T-cell (primary cell): ENCODE measurements around the gene MYO5C. TPM values are rescaled to one million over a fixed set of nuclear protein-coding genes. Genes with fewer than 3 reads are reported as not detected.

ENCODE experiments used
- ATAC-seq, 4 experiments: fragments of 200-7000 bp in 3 of 4; fragments of 150-1000 bp in 1 of 4; cut with Tn5 transposase; replicated peaks in 1 of 4; 1 replicate in 3 of 4; 2 replicates in 1 of 4; pipeline ENCODE4 v1.10.0; 2021; ENCODE audit warnings: moderate library complexity in 3 of 4, mild to moderate bottlenecking in 2 of 4, moderate number of reproducible peaks in 1 of 4
- CTCF ChIA-PET, 2 donors: fragments of 300-600 bp; sonication (Branson Sonifier 250); formaldehyde crosslinking; loops; one replicate each; lab custom pipeline; 2022; ENCODE audit warnings: antibody characterized with exemption in 2 of 2; lab: Charles Lee
- POLR2A ChIA-PET, 2 donors: fragments of 300-600 bp; sonication (Branson Sonifier 250); formaldehyde crosslinking; loops; one replicate each; lab custom pipeline; 2022; ENCODE audit warnings: antibody characterized with exemption in 2 of 2; lab: Charles Lee
- DNase-seq, 35 experiments: peaks; one replicate each; pipeline versions ENCODE4 v3.0.0 to v3.0.0-alpha.2; 2013 to 2023
- H3K27ac ChIP-seq: one replicate; pipeline ENCODE4 v1.5.1; 2013; ENCODE audit warnings: low read length
- H3K27me3 ChIP-seq, 2 experiments: replicated peaks in 1 of 2; 1 replicate in 1 of 2; 2 replicates in 1 of 2; pipeline versions ENCODE4 v1.6.1 to v1.7.0; 2013; ENCODE audit warnings: low read length in 1 of 2, mixed read lengths in 1 of 2; ENCODE audit not compliant: control insufficient read depth in 2 of 2, insufficient read depth in 2 of 2; ENCODE audit errors: extremely low read depth in 1 of 2
- H3K36me3 ChIP-seq, 2 donors: 1 replicate in 1 of 2; 2 replicates in 1 of 2; pipeline versions ENCODE4 v1.6.1 to v1.7.0; 2013; ENCODE audit warnings: low read length in 1 of 2; ENCODE audit not compliant: control insufficient read depth in 2 of 2, insufficient read depth in 1 of 2; ENCODE audit errors: extremely low read depth in 1 of 2
- H3K4me1 ChIP-seq, 2 experiments: 1 replicate in 1 of 2; 2 replicates in 1 of 2; pipeline versions ENCODE4 v1.6.1 to v1.7.0; 2013; ENCODE audit warnings: low read length in 2 of 2, mixed read lengths in 1 of 2; ENCODE audit not compliant: insufficient read depth in 2 of 2, control insufficient read depth in 1 of 2; ENCODE audit errors: extremely low read depth in 1 of 2
- H3K4me3 ChIP-seq, 2 donors: 1 replicate in 1 of 2; 2 replicates in 1 of 2; pipeline versions ENCODE4 v1.5.1 to v1.7.0; 2013; ENCODE audit warnings: mild to moderate bottlenecking in 2 of 2, low read length in 1 of 2, moderate library complexity in 1 of 2; ENCODE audit not compliant: control insufficient read depth in 1 of 2; ENCODE audit errors: extremely low read depth in 1 of 2
- H3K9me3 ChIP-seq: 2 replicates; pipeline ENCODE4 v1.7.0; 2013
- H3K27ac Mint-ChIP-seq, 2 donors: one replicate each; pipeline ENCODE4 v1.8.0; 2020 to 2021; ENCODE audit warnings: mild to moderate bottlenecking in 2 of 2, mixed read lengths in 2 of 2
- H3K27me3 Mint-ChIP-seq, 2 donors: one replicate each; pipeline ENCODE4 v1.8.0; 2021 to 2022; ENCODE audit warnings: mixed read lengths in 2 of 2
- H3K36me3 Mint-ChIP-seq: one replicate; pipeline ENCODE4 v1.8.0; 2021; ENCODE audit warnings: mixed read lengths
- H3K4me1 Mint-ChIP-seq, 3 donors: one replicate each; pipeline ENCODE4 v1.8.0; 2020 to 2022; ENCODE audit warnings: mixed read lengths in 3 of 3, mild to moderate bottlenecking in 1 of 3
- H3K4me3 Mint-ChIP-seq, 3 donors: one replicate each; pipeline ENCODE4 v1.8.0; 2020 to 2022; ENCODE audit warnings: mild to moderate bottlenecking in 3 of 3, mixed read lengths in 3 of 3, moderate library complexity in 3 of 3
- H3K9me3 Mint-ChIP-seq, 3 donors: one replicate each; pipeline ENCODE4 v1.8.0; 2020 to 2022; ENCODE audit warnings: mixed read lengths in 3 of 3
- WGBS: methylation state at CpG from one replicate; pipeline ENCODE4 v1.1.5; 2013; ENCODE audit warnings: missing lambda C conversion rate; ENCODE audit not compliant: insufficient coverage; 5-methylcytosine and 5-hydroxymethylcytosine counted together
- total RNA-seq, 35 experiments: library from RNA in 6 of 35; stranded (reverse) in 6 of 35; fragments of 120-200 nt in 1 of 35; gene quantifications; one replicate each; pipeline versions ENCODE4 v1.2.1 to v1.2.4 and lab custom pipeline; 2013 to 2026

The MYO5C gene
- total RNA-seq, 5 donors from 2014 or later (not counting 1 experiment from before 2014, with no cell fraction given) = 0.33 to 0.73 (median 0.53) TPM

DNA sequence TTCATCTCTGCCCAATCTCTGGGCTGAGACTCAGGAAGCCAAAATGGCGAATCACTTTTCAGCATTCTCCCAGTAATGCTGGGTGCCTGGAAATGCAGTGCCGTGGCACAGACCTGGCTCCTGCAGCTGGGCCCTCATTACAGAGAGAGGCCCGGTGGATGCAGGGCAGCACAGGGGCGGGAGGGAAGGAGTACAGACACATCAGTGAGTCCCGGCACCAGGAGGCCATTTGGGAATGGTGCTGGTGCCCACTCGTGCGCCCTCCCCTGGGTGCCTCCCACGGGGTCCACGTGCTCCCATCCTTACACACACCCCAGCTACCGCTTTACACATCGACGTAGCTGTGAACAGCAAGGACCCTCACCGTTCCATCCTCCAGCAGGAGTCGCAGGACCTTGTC, 13.2 kb downstream of the MYO5C start:
- no peaks in the 10 kb centered on the region for H3K27me3 ChIP-seq
- Mint-ChIP-seq H3K27ac (no peak overlapping the region), H3K4me3 (no peak overlapping the region), H3K4me1 (no peaks in the 10 kb centered on the region), H3K36me3 (no peaks in the 10 kb centered on the region), H3K27me3 (peaks cover 0 to 4% of the 10 kb centered on the region in 2 donors), H3K9me3 (no peaks in the 10 kb centered on the region)
- WGBS = 81% methylated on average over 11 of the region's 14 CpGs
- H3K36me3 ChIP-seq = no peaks in the 10 kb centered on the region
- no peak for ATAC-seq
- H3K4me1 ChIP-seq = no peaks in the 10 kb centered on the region
- no peak overlapping the region for H3K27ac ChIP-seq
- ChIA-PET CTCF (no interaction called here), POLR2A (no interaction called here)
- no peak for DNase-seq
- no peaks in the 10 kb centered on the region for H3K9me3 ChIP-seq
- H3K4me3 ChIP-seq = no peak overlapping the region

DNA sequence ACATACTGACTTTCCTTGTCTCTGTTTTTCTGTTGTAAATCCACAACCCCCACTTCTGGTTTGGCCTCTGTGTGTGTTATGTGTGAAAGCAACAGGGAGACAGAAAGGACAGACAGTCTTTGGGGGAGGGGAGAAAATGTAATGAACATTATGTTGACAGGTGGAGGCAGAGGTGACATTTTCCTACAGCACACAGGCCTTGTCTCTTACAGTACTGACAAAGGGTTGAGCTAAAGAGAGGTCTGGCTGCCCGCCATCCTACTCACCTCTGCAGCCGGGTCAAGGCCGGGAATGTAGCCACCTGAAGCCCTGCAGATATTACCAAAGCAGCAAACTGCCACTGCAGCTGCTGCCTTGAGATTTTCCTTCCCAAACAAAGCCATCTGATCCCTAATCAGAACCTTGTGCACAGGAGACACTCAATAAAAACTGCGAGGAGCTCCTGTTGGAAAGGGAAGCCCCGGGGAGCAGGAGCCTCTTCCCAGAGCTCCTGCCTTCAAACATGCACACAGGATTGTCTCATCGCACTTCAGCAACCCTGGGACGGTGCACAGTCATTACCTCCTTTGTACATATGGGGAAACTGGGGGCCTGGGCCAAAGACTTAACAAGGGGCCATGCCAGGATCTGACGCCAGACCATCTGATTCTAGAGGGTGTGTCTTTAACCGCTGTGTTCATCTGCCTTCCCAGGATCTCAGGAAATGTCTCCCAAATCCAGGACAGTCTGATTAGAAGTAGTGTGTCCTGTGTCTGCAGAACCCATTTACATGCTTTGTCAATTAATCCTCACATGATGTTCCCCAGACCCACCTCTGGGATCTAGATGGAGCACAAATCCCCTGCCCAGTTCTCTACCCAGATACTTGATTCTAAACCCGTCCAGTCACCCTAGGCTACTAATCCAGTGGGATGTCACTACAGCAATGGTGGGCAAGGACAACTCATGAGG, 14.2 kb downstream of the MYO5C start:
- Mint-ChIP-seq H3K4me1 (no peaks in the 10 kb centered on the region), H3K27ac (no peak overlapping the region), H3K4me3 (no peak overlapping the region), H3K27me3 (peaks cover 0 to 4% of the 10 kb centered on the region in 2 donors), H3K36me3 (no peaks in the 10 kb centered on the region), H3K9me3 (no peaks in the 10 kb centered on the region)
- DNase-seq (no peak), ATAC-seq (no peak)
- Histone ChIP-seq H3K9me3 (no peaks in the 10 kb centered on the region), H3K27me3 (no peaks in the 10 kb centered on the region), H3K36me3 (no peaks in the 10 kb centered on the region), H3K4me1 (no peaks in the 10 kb centered on the region), H3K27ac (no peak overlapping the region), H3K4me3 (no peak overlapping the region)
- WGBS = 87% methylated on average over 8 of the region's 10 CpGs
- POLR2A ChIA-PET = interaction anchor here in 1 of 2 donors (0.6 kb wide), 1 partner anchor 28 kb away, joined by 7 read pairs; no protein-coding TSS in a partner anchor
- CTCF ChIA-PET = interaction anchor here in 1 of 2 donors (0.5 kb wide), 1 partner anchor 25 kb away, joined by 3 read pairs; no protein-coding TSS in a partner anchor

DNA sequence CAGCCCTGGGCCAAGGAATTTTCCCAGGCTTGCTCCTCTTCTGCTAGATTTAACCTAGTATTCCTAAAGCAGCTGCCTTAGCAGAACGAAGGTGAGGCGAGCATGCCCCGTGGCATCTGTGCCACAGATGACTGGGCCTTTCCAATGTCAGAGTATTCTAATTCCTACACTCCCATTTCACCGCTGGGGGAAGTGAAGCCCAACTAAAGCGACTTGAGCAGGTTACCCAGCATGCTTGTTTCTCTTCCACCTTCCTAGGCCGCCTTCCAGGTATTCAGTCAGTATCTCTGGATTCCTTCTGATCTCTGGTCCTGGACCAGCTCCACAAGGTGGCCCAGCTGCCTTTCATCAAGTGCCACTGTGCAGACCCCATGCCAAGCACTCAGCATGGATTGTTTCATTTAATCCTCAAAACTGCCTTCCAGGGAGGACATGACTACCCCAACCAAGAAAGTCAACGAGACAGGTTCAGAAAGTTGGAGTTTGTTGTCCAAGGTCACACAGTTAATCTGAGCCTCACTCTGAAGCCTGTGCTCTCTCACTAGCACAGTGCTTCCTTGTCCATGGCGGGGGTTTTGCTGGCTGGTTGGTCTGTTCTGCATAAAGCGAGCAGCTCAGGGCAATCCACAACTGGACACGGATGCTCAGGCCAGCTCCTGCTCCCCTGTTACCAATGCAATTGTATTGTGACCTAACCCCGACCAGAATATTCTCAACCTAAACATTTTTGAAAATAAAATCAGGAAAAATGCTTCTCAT, 15.1 kb downstream of the MYO5C start:
- H3K36me3 Mint-ChIP-seq = no peaks in the 10 kb centered on the region

DNA sequence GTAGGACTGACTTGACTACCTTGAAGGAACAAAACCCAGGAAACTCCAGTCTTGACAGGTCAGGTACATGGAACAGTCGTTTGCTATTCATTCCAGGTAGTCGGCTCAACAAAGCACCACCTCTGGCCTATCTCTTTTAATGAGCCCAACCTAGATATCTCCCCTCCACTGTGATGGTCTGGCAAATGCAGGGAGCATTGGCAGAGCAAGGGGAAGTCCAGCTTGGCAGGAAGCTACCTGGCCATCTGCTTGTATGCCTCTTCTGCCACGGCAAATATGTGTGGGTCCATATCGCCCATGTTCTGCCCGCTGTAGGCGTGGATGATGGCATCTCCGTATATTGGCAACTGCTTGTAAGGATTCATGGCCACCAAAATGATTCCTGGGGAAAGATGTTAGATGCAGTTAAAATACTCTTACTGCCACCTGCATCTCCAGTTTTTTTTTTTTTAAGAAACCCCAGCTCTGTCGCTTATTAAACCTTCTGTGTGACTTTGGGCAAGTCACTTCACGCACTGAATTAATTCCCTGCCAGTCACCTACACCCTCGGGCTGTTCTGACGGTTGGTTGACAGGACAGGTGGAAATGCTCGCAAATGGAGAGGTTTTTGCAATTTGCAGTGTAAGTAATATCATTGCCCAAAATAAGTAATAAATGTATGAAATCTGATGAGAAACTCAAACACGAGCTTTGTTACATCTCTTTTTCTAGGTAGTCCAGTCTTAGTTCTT, 16.8 kb downstream of the MYO5C start:
- 95% methylated on average over 9 of the region's 13 CpGs for WGBS
- POLR2A ChIA-PET = no interaction called here
- no peak for ATAC-seq

More for the DNA sequence above, 15.1 kb downstream of the MYO5C start:
- ChIA-PET CTCF (interaction anchor here in 1 of 2 donors (0.5 kb wide), 1 partner anchor 24 kb away, joined by 3 read pairs; no protein-coding TSS in a partner anchor), POLR2A (no interaction called here)
- H3K27me3 Mint-ChIP-seq = peaks cover 2 to 8% of the 10 kb centered on the region in 2 donors
- Histone ChIP-seq H3K4me3 (no peak overlapping the region), H3K9me3 (no peaks in the 10 kb centered on the region), H3K36me3 (no peaks in the 10 kb centered on the region), H3K27me3 (no peaks in the 10 kb centered on the region), H3K4me1 (no peaks in the 10 kb centered on the region), H3K27ac (no peak overlapping the region)
- no peak overlapping the region for H3K27ac Mint-ChIP-seq
- H3K9me3 Mint-ChIP-seq = no peaks in the 10 kb centered on the region
- DNase-seq = no peak
- ATAC-seq = no peak
- no peak overlapping the region for H3K4me3 Mint-ChIP-seq
- H3K4me1 Mint-ChIP-seq = no peaks in the 10 kb centered on the region
- WGBS = 87% methylated on average over 10 of the region's 11 CpGs

DNA sequence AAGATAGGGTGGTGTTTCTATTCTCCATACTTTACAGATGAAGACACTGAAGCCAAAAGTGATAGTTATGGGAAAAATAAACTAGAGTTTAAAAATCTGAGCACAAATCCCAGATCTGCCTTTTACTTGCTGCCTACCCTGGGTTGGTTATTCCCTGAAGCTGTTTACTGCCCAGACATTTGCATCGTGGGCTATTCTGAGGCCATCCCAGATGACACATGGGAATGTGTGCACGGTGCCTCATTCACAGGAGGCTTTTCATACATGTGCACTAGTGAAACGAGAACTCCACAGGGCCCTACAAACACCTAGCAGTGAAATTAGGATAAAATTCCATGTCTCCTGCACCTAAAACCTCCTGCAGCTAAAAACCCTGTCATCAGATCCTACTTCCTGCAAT, 17.5 kb downstream of the MYO5C start:
- CTCF ChIA-PET = interaction anchor here in 1 of 2 donors (0.7 kb wide), 1 partner anchor 850 kb away, joined by 5 read pairs; no protein-coding TSS in a partner anchor
- Histone ChIP-seq H3K9me3 (no peaks in the 10 kb centered on the region), H3K36me3 (no peaks in the 10 kb centered on the region), H3K27ac (no peak overlapping the region), H3K27me3 (no peaks in the 10 kb centered on the region), H3K4me1 (no peaks in the 10 kb centered on the region), H3K4me3 (no peak overlapping the region)
- H3K9me3 Mint-ChIP-seq = no peaks in the 10 kb centered on the region
- ATAC-seq (no peak), DNase-seq (no peak)
- POLR2A ChIA-PET = interaction anchor here in 1 of 2 donors (0.9 kb wide), 1 partner anchor 446 kb away, joined by 4 read pairs; no protein-coding TSS in a partner anchor
- H3K36me3 Mint-ChIP-seq = no peaks in the 10 kb centered on the region
- no peak overlapping the region for H3K4me3 Mint-ChIP-seq
- WGBS = 74% methylated on average over 3 of the region's 3 CpGs
- H3K27ac Mint-ChIP-seq = no peak overlapping the region
- H3K27me3 Mint-ChIP-seq = peaks cover 4 to 6% of the 10 kb centered on the region in 2 donors
- no peaks in the 10 kb centered on the region for H3K4me1 Mint-ChIP-seq

More for the DNA sequence above, 16.8 kb downstream of the MYO5C start:
- Mint-ChIP-seq H3K9me3 (no peaks in the 10 kb centered on the region), H3K4me3 (no peak overlapping the region), H3K27me3 (peaks cover 4 to 6% of the 10 kb centered on the region in 2 donors), H3K36me3 (no peaks in the 10 kb centered on the region), H3K27ac (no peak overlapping the region), H3K4me1 (no peaks in the 10 kb centered on the region)
- no peak overlapping the region for H3K27ac ChIP-seq
- no peak for DNase-seq
- H3K36me3 ChIP-seq = no peaks in the 10 kb centered on the region
- no peaks in the 10 kb centered on the region for H3K27me3 ChIP-seq
- H3K9me3 ChIP-seq = no peaks in the 10 kb centered on the region
- no peak overlapping the region for H3K4me3 ChIP-seq
- CTCF ChIA-PET = interaction anchor here in 1 of 2 donors (0.7 kb wide), 1 partner anchor 851 kb away, joined by 5 read pairs; no protein-coding TSS in a partner anchor
- H3K4me1 ChIP-seq = no peaks in the 10 kb centered on the region
